Endothelial cell of umbilical vein (primary cell): Measurements from ENCODE around the gene TSPAN9. TPM values are rescaled to one million over a fixed set of nuclear protein-coding genes. Genes with fewer than 3 reads are reported as not detected.
"Not testable (repeated sequence)": the region's sequence is repeated elsewhere in the genome, so short reads cannot be mapped to it uniquely, and the experiment has no call there.

ENCODE experiments used
- BruUV-seq: library from RNA; stranded (reverse); fragments of 400-500 nt; replicated peaks from 2 replicates; lab custom pipeline; 2021; lab: Mats Ljungman, UMichigan
- CTCF ChIA-PET: fragments of 300-600, 350-600 bp; sonication (Branson Sonifier 250); formaldehyde crosslinking; loops from one replicate; lab custom pipeline; 2021; ENCODE audit warnings: antibody characterized with exemption, inconsistent platforms; lab: Charles Lee
- POLR2A ChIA-PET: fragments of 300-600, 350-600 bp; sonication (Branson Sonifier 250); formaldehyde crosslinking; loops from one replicate; lab custom pipeline; 2021; ENCODE audit warnings: antibody characterized with exemption, inconsistent platforms; lab: Charles Lee
- DNase-seq: peaks from one replicate; pipeline ENCODE4 v3.0.0-alpha.2; 2011; ENCODE audit warnings: low read depth, low spot score
- FAIRE-seq: peaks from 2 replicates; lab custom pipeline; 2011; peaks lifted over from hg19 to GRCh38; lab: Jason Lieb, UNC
- H2AFZ ChIP-seq: 2 replicates; pipeline ENCODE4 v1.6.0; 2012; ENCODE audit warnings: low read depth, low read length, control low read depth, inconsistent platforms
- H3K27ac ChIP-seq: 2 replicates; pipeline ENCODE4 v1.5.1; 2011; ENCODE audit warnings: low read depth, mild to moderate bottlenecking, control low read depth, low read length, moderate library complexity; ENCODE audit not compliant: insufficient read depth
- H3K27me3 ChIP-seq, 2 experiments: 2 replicates each; pipeline versions ENCODE4 v1.6.0 to v1.6.1; 2011; ENCODE audit warnings: low read length in 2 of 2, mixed read lengths in 1 of 2; ENCODE audit not compliant: control insufficient read depth in 2 of 2, insufficient read depth in 2 of 2
- H3K36me3 ChIP-seq, 2 experiments: 2 replicates in 1 of 2; 3 replicates in 1 of 2; pipeline ENCODE4 v1.5.1; 2011; ENCODE audit warnings: low read length in 2 of 2, mild to moderate bottlenecking in 1 of 2, moderate library complexity in 1 of 2; ENCODE audit not compliant: control insufficient read depth in 2 of 2, insufficient read depth in 2 of 2; ENCODE audit errors: extremely low read depth in 1 of 2
- H3K4me1 ChIP-seq: 3 replicates; pipeline ENCODE4 v1.5.1; 2011; ENCODE audit warnings: mild to moderate bottlenecking, low read length; ENCODE audit not compliant: control insufficient read depth, insufficient read depth; ENCODE audit errors: extremely low read depth
- H3K4me2 ChIP-seq: 2 replicates; pipeline ENCODE4 v1.6.1; 2011; ENCODE audit warnings: low read length, control low read depth, mixed read lengths; ENCODE audit not compliant: insufficient read depth
- H3K4me3 ChIP-seq, 3 experiments: fragments of 200-600 bp in 1 of 3; sonication (generic), shearing (Covaris generic) in 1 of 3; replicated peaks in 1 of 3; 2 replicates each; pipeline ENCODE4 v1.5.1; 2011 to 2016; ENCODE audit warnings: control low read depth in 3 of 3, low read length in 3 of 3, mild to moderate bottlenecking in 2 of 3, inconsistent platforms in 1 of 3, low read depth in 1 of 3, moderate library complexity in 1 of 3; ENCODE audit not compliant: insufficient read depth in 1 of 3
- H3K79me2 ChIP-seq: 2 replicates; pipeline ENCODE4 v1.6.0; 2012; ENCODE audit warnings: low read length, inconsistent platforms; ENCODE audit not compliant: control insufficient read depth, insufficient read depth
- H3K9ac ChIP-seq: replicated peaks from 2 replicates; pipeline ENCODE3; 2011; ENCODE audit warnings: low read length, control low read depth; ENCODE audit not compliant: insufficient read depth; ENCODE audit errors: extremely low read depth
- H3K9me1 ChIP-seq: replicated peaks from 3 replicates; pipeline ENCODE4 v1.6.0; 2011; ENCODE audit warnings: mild to moderate bottlenecking, low read length; ENCODE audit not compliant: control insufficient read depth, insufficient read depth; ENCODE audit errors: extremely low read depth
- H3K9me3 ChIP-seq: replicated peaks from 2 replicates; pipeline ENCODE4 v1.5.1; 2012; ENCODE audit warnings: low read length, inconsistent platforms; ENCODE audit not compliant: control insufficient read depth, insufficient read depth
- H4K20me1 ChIP-seq: replicated peaks from 2 replicates; pipeline ENCODE3; 2011; ENCODE audit warnings: mild to moderate bottlenecking, low read length; ENCODE audit not compliant: control insufficient read depth, insufficient read depth; ENCODE audit errors: extremely low read depth
- EZH2 ChIP-seq: IDR thresholded peaks from 2 replicates; pipeline ENCODE4 v1.6.1; 2012; ENCODE audit warnings: borderline replicate concordance, low read depth, mild to moderate bottlenecking, moderate library complexity, low read length, inconsistent platforms; ENCODE audit not compliant: severe bottlenecking
- FOS ChIP-seq: IDR thresholded peaks from 2 replicates; pipeline ENCODE4 v1.6.1; 2011; ENCODE audit warnings: mild to moderate bottlenecking, low read length, moderate library complexity, borderline replicate concordance; ENCODE audit not compliant: insufficient read depth
- GATA2 ChIP-seq: IDR thresholded peaks from 2 replicates; pipeline ENCODE4 v1.7.0; 2011; ENCODE audit warnings: low read depth, mild to moderate bottlenecking, moderate library complexity, mixed read lengths, low read length; ENCODE audit not compliant: insufficient read length, insufficient read depth
- JUN ChIP-seq: IDR thresholded peaks from 2 replicates; pipeline ENCODE4 v1.6.1; 2011; ENCODE audit warnings: borderline replicate concordance, low read depth; ENCODE audit not compliant: insufficient read length, insufficient read depth
- MYC ChIP-seq: IDR thresholded peaks from one replicate; pipeline ENCODE4 v1.6.1; 2011; ENCODE audit warnings: mild to moderate bottlenecking, low read depth, low read length
- POLR2A ChIP-seq: IDR thresholded peaks from 2 replicates; pipeline ENCODE4 v1.6.1; 2012; ENCODE audit warnings: low read depth, mild to moderate bottlenecking, control low read depth, low read length
- POLR2AphosphoS5 ChIP-seq: IDR thresholded peaks from 2 replicates; pipeline ENCODE4 v1.6.1; 2012; ENCODE audit warnings: low read depth, mild to moderate bottlenecking, control low read depth, low read length, moderate library complexity; ENCODE audit not compliant: insufficient read depth
- dilution Hi-C: fragments of 300-500 bp; cut with MboI; formaldehyde crosslinking; loops from one replicate; pipeline ENCODE4 v1.15.0; 2019; ENCODE audit warnings: low sequenced_read_pairs; ENCODE audit not compliant: extremely low pct_ligation_motif_present
- intact Hi-C: fragments of 100-400 bp; cut with micrococcal nuclease; formaldehyde crosslinking; loops from one replicate; pipeline ENCODE4 v1.10.0; 2022
- polyA plus RNA-seq, 4 experiments: library from polyadenylated mRNA; depleted of rRNA in 3 of 4; stranded (reverse) in 3 of 4; unstranded in 1 of 4; fragments of >200 nt; gene quantifications; 2 replicates each; pipeline versions ENCODE4 v1.2.1 to v1.2.3, GENCODE V29; 2011 to 2012; ENCODE audit warnings: missing spikeins in 1 of 4
- total RNA-seq: library from RNA; stranded (reverse); gene quantifications from 2 replicates; pipeline ENCODE4 v1.2.3, GENCODE V29; 2021
- TF ChIP-seq, protein P1 (sequence below), 2 donors: IDR thresholded peaks; 1 replicate in 1 of 2; 2 replicates in 1 of 2; pipeline ENCODE4 v1.5.1; 2011; ENCODE audit warnings: low read length in 2 of 2, mild to moderate bottlenecking in 2 of 2, moderate library complexity in 2 of 2, control low read depth in 1 of 2, inconsistent platforms in 1 of 2, low read depth in 1 of 2; ENCODE audit not compliant: insufficient read depth in 1 of 2; ENCODE audit errors: extremely low read depth in 1 of 2
- TF ChIP-seq, protein P2 (sequence below): IDR thresholded peaks from 2 replicates; pipeline ENCODE4 v1.6.1; 2011; ENCODE audit not compliant: insufficient read depth, insufficient read length

TSPAN9 gene
- total and polyA plus RNA-seq, 2 donors (not counting 3 experiments of a cell fraction or from before 2014, with no cell fraction given): 43.3 to 66.8 TPM

DNA sequence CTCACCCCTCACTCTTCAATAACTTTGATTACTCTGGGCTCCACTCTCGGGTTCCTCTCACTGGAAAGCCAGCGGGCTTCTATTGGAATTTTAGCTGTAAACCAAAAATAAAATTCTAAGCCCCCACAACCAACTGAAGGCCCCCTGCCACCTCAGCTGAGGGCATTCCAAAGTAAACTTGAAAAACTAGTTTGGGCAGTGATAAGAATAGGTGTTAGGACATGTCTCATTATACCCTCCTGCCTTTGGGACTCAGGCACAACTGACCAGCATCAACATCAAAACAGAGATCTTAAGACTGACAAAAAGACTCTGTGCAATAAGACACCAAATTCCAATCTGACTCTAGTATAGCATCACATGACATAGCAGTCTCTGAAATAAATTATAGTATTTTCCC is 11.9 kb upstream of the TSPAN9 start:
- Histone ChIP-seq H3K27me3 (peaks cover 19 to 20% of the 10 kb centered on the region in 2 experiments), H3K4me2 (no peak overlapping the region), H3K9ac (no peak overlapping the region), H3K9me1 (no peaks in the 10 kb centered on the region), H4K20me1 (no peaks in the 10 kb centered on the region), H3K4me3 (no peak overlapping the region), H3K79me2 (no peaks in the 10 kb centered on the region), H3K4me1 (no peaks in the 10 kb centered on the region), H3K27ac (no peak overlapping the region), H3K36me3 (no peaks in the 10 kb centered on the region), H3K9me3 (no peaks in the 10 kb centered on the region), H2AFZ (no peak overlapping the region)
- no peak for FAIRE-seq
- dilution Hi-C loops: no loop called here
- DNase-seq: no peak
- POLR2A ChIA-PET: no interaction called here
- CTCF ChIA-PET: interaction anchor here (0.9 to 1.6 kb wide), 3 partner anchors 8 to 210 kb away, joined by 3 to 7 read pairs (median 3); no protein-coding TSS in a partner anchor
- TF ChIP-seq GATA2: no peak
- TF ChIP-seq MYC: no peak
- no peak for TF ChIP-seq POLR2AphosphoS5
- TF ChIP-seq, protein P1, sequence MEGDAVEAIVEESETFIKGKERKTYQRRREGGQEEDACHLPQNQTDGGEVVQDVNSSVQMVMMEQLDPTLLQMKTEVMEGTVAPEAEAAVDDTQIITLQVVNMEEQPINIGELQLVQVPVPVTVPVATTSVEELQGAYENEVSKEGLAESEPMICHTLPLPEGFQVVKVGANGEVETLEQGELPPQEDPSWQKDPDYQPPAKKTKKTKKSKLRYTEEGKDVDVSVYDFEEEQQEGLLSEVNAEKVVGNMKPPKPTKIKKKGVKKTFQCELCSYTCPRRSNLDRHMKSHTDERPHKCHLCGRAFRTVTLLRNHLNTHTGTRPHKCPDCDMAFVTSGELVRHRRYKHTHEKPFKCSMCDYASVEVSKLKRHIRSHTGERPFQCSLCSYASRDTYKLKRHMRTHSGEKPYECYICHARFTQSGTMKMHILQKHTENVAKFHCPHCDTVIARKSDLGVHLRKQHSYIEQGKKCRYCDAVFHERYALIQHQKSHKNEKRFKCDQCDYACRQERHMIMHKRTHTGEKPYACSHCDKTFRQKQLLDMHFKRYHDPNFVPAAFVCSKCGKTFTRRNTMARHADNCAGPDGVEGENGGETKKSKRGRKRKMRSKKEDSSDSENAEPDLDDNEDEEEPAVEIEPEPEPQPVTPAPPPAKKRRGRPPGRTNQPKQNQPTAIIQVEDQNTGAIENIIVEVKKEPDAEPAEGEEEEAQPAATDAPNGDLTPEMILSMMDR (IDR thresholded peaks at IDR 0.05; ENCODE audit: extremely low read depth in 1 of 2, insufficient read depth in 1 of 2, low read depth in 1 of 2, low read length in 2 of 2): no peak
- TF ChIP-seq, protein P2, sequence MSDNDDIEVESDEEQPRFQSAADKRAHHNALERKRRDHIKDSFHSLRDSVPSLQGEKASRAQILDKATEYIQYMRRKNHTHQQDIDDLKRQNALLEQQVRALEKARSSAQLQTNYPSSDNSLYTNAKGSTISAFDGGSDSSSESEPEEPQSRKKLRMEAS: no peak
- no peak for TF ChIP-seq POLR2A
- no peak for TF ChIP-seq EZH2
- no peak for TF ChIP-seq JUN
- TF ChIP-seq FOS: no peak
- no TSS peak for BruUV-seq
- intact Hi-C loops: no loop called here

DNA sequence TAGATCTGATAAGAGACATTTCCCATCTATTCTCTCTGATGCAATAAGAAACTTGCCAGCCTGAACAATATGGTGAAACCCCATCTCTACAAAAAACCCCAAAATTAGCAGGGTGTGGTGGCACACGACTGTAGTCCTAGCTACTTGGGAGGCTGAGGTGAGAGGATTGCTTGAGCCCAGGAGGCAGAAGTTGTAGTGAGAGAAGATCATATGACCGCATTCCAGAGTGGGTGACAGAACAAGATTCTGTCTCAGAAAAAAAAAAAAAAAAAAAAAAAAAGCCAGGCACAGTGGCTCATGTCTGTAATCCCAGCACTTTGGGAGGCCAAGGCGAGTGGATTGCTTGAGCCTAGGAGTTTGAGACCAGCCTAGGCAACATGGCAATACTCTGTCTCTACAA is 11.3 kb upstream of the TSPAN9 start:
- FAIRE-seq: not testable (repeated sequence)

More for the DNA sequence above, 11.3 kb upstream of the TSPAN9 start:
- H3K27ac ChIP-seq, H3K9me1 ChIP-seq, DNase-seq, H3K4me1 ChIP-seq, H3K4me3 ChIP-seq, H3K79me2 ChIP-seq, H4K20me1 ChIP-seq, POLR2A ChIA-PET, intact Hi-C loops, H3K9ac ChIP-seq, H3K4me2 ChIP-seq, H3K9me3 ChIP-seq, BruUV-seq, dilution Hi-C loops, H3K36me3 ChIP-seq, H2AFZ ChIP-seq: not testable (repeated sequence)
- CTCF ChIA-PET: interaction anchor here (1.6 kb wide), 1 partner anchor 8 kb away, joined by 7 read pairs; no protein-coding TSS in a partner anchor
- peaks cover 19 to 20% of the 10 kb centered on the region in 2 experiments for H3K27me3 ChIP-seq
